Endodermal cell (in vitro differentiated cells): Measurements from ENCODE around the gene THADA. TPM values are rescaled to one million over a fixed set of nuclear protein-coding genes. Genes with fewer than 3 reads are reported as not detected.

Experiments used
- DNase-seq: peaks from one replicate; pipeline ENCODE4 v3.0.0-alpha.2; 2017
- H3K27ac ChIP-seq: 2 replicates; pipeline ENCODE4 v1.5.1; 2013; ENCODE audit warnings: mild to moderate bottlenecking, low read depth, low read length, moderate library complexity
- H3K27me3 ChIP-seq: 2 replicates; pipeline ENCODE4 v1.6.1; 2013; ENCODE audit warnings: mild to moderate bottlenecking, low read length, moderate library complexity; ENCODE audit not compliant: insufficient read depth, control insufficient read depth, poor library complexity, severe bottlenecking
- H3K36me3 ChIP-seq: 2 replicates; pipeline ENCODE4 v1.7.0; 2013; ENCODE audit warnings: mild to moderate bottlenecking, low read length, moderate library complexity; ENCODE audit not compliant: control insufficient read depth, insufficient read depth
- H3K4me1 ChIP-seq: one replicate; pipeline ENCODE4 v1.7.0; 2013; ENCODE audit warnings: low read length; ENCODE audit not compliant: control insufficient read depth, insufficient read depth
- H3K4me3 ChIP-seq: 2 replicates; pipeline ENCODE4 v1.5.1; 2013; ENCODE audit warnings: mild to moderate bottlenecking, low read length, moderate library complexity
- H3K9ac ChIP-seq: 2 replicates; pipeline ENCODE4 v1.6.1; 2013; ENCODE audit warnings: mild to moderate bottlenecking, low read length, moderate library complexity; ENCODE audit not compliant: poor library complexity, severe bottlenecking; ENCODE audit errors: extremely low read depth
- H3K9me3 ChIP-seq: 2 replicates; pipeline ENCODE4 v1.6.1; 2013; ENCODE audit warnings: mild to moderate bottlenecking, low read length, moderate library complexity; ENCODE audit not compliant: control insufficient read depth
- H3K27ac Mint-ChIP-seq: 2 replicates; pipeline ENCODE4 v1.8.0; 2020; ENCODE audit warnings: mixed read lengths
- H3K27me3 Mint-ChIP-seq: 2 replicates; pipeline ENCODE4 v1.8.0; 2021; ENCODE audit warnings: mild to moderate bottlenecking, mixed read lengths; ENCODE audit not compliant: insufficient read depth
- H3K36me3 Mint-ChIP-seq: 2 replicates; pipeline ENCODE4 v1.8.0; 2020; ENCODE audit warnings: low read depth, mixed read lengths
- H3K4me1 Mint-ChIP-seq: 2 replicates; pipeline ENCODE4 v1.8.0; 2020; ENCODE audit warnings: mixed read lengths
- H3K4me3 Mint-ChIP-seq: 2 replicates; pipeline ENCODE4 v1.8.0; 2020; ENCODE audit warnings: mild to moderate bottlenecking, moderate library complexity, mixed read lengths
- H3K9me3 Mint-ChIP-seq: 2 replicates; pipeline ENCODE4 v1.8.0; 2020; ENCODE audit warnings: mild to moderate bottlenecking, mixed read lengths
- CTCF ChIP-seq: fragments of 200-600 bp; sonication (generic); conservative IDR thresholded peaks from 2 replicates; pipeline ENCODE4 v1.5.0; 2021; ENCODE audit warnings: antibody characterized with exemption, mild to moderate bottlenecking
- WGBS, 2 experiments: methylation state at CpG; one replicate each; pipeline versions ENCODE4 v1.1.5 to v1.1.7; 2013; ENCODE audit warnings: missing lambda C conversion rate in 2 of 2, mixed read lengths in 1 of 2; ENCODE audit not compliant: insufficient coverage in 1 of 2, insufficient read length in 1 of 2; 5-methylcytosine and 5-hydroxymethylcytosine counted together
- total RNA-seq, 2 donors: library from RNA; stranded (reverse); fragmentation: NEBNext Ultra II Directional in 1 of 2; extraction: Animal tissue kit (Norgen Biotek cat#: 25700) in 1 of 2; gene quantifications; 2 replicates in 1 of 2; 3 replicates in 1 of 2; pipeline ENCODE4 v1.2.1, GENCODE V29; 2021

The THADA gene
- total RNA-seq, 2 donors from 2014 or later: 32.8 to 35.0 TPM

DNA sequence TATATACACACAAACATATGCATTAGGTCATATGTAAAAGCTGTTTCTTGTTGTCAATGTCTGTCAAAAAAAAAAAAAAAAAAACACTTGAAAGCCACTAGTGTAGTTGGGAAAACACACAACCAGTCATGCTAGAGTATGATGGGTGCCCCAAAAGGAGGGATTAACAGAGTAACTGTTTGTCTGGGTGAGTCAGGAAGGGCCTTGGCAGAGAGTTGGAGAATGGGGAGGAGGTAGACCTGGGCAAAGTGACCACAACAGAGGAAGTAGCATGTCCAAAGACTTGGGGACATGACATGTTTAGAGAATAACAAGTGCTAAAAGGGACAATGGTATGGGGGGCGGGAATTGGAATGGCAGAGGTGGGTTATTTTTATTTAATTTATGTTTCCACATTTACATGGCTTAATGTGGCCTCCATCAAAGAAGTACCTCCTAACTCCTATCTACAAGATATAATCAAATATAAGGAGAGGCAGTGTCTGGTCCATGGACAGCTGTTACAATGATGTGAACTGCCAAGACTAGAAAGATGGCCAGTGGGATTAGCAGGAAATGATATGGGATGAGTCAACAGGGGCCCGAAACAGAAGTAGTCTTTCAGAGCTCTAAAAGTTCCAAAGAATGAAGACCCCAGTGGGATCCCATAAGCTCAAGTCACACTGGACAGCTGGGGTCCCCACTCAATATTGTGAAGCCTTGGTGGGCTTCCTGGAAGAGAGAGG lies 269.6 kb downstream of the THADA start:
- no peaks in the 10 kb centered on the region for H3K36me3 Mint-ChIP-seq
- H3K4me1 Mint-ChIP-seq: peaks cover 21% of the 10 kb centered on the region
- Histone ChIP-seq H3K9me3 (no peaks in the 10 kb centered on the region), H3K9ac (no peak overlapping the region), H3K27me3 (no peaks in the 10 kb centered on the region), H3K27ac (no peak overlapping the region), H3K4me1 (peaks cover 3% of the 10 kb centered on the region), H3K4me3 (no peak overlapping the region), H3K36me3 (no peaks in the 10 kb centered on the region)
- DNase-seq: no peak
- TF ChIP-seq CTCF: no peak
- no peaks in the 10 kb centered on the region for H3K9me3 Mint-ChIP-seq
- no peak overlapping the region for H3K27ac Mint-ChIP-seq
- H3K27me3 Mint-ChIP-seq: no peaks in the 10 kb centered on the region
- no peak overlapping the region for H3K4me3 Mint-ChIP-seq
- WGBS, 2 experiments: 82 to 98% methylated on average over 1 to 2 of the region's 2 CpGs

DNA sequence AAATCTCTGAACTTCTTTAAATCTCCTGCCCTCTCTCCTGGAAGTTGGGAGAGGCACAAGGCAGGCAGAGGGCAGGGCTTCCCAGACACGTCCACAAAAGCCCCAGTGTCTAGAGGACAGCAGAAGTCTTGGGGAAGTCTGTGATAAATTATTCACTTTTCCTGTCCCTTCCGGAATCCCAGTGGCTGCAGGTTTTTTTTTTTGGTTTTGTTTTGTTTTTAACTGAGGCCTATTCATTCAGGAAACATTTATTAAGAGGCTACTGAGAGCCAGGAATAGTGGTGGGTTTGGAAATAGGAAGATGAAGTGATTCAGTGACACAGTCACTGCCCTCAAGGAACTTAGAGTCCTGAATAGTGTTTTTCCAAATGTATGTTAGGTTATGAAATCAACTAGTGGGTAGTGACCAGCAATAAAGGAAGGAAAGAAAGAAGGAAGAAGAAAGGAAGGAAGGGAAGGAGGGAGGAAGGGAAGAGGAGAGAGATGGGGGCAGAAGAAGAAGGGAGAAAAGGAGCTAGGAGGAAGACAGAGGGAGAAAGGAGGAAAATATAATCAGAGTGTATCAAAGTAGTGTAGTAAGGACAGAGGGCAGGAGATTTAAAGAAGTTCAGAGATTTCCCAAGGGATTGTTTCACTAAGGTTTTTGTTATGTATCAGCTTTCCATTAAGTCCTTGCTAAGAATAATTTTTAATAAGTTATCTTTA lies 270.6 kb downstream of the THADA start:
- no peak for DNase-seq
- H3K27ac Mint-ChIP-seq: no peak overlapping the region
- Histone ChIP-seq H3K36me3 (no peaks in the 10 kb centered on the region), H3K27ac (no peak overlapping the region), H3K4me1 (peaks cover 3% of the 10 kb centered on the region), H3K27me3 (no peaks in the 10 kb centered on the region), H3K9me3 (no peaks in the 10 kb centered on the region), H3K4me3 (no peak overlapping the region), H3K9ac (no peak overlapping the region)
- H3K9me3 Mint-ChIP-seq: no peaks in the 10 kb centered on the region
- no peaks in the 10 kb centered on the region for H3K36me3 Mint-ChIP-seq
- TF ChIP-seq CTCF: no peak
- no peaks in the 10 kb centered on the region for H3K27me3 Mint-ChIP-seq
- WGBS, 2 experiments: 79 to 89% methylated on average over 2 of the region's 2 CpGs
- peaks cover 15% of the 10 kb centered on the region for H3K4me1 Mint-ChIP-seq
- H3K4me3 Mint-ChIP-seq: no peak overlapping the region

GRCh38 chr2:43324259-43325106 lies 271.4 kb downstream of the THADA start:
- no peak for DNase-seq
- H3K4me3 ChIP-seq: no peak overlapping the region
- peaks cover 2% of the 10 kb centered on the region for H3K36me3 Mint-ChIP-seq
- H3K27ac ChIP-seq: no peak overlapping the region
- H3K27me3 Mint-ChIP-seq: no peaks in the 10 kb centered on the region
- TF ChIP-seq CTCF: no peak
- H3K9ac ChIP-seq: no peak overlapping the region
- H3K4me1 Mint-ChIP-seq: peaks cover 9% of the 10 kb centered on the region
- H3K4me1 ChIP-seq: no peaks in the 10 kb centered on the region
- H3K27me3 ChIP-seq: no peaks in the 10 kb centered on the region
- no peaks in the 10 kb centered on the region for H3K36me3 ChIP-seq
- no peaks in the 10 kb centered on the region for H3K9me3 Mint-ChIP-seq
- H3K9me3 ChIP-seq: no peaks in the 10 kb centered on the region
- 90 to 95% methylated on average over 8 of the region's 8 CpGs for WGBS, 2 experiments
- no peak overlapping the region for H3K4me3 Mint-ChIP-seq
- H3K27ac Mint-ChIP-seq: no peak overlapping the region
